ENCODE results near the gene PDGFA.
"Not testable (repeated sequence)": the region's sequence is repeated elsewhere in the genome, so short reads cannot be mapped to it uniquely, and the experiment has no call there.

Gene PDGFA

DNA sequence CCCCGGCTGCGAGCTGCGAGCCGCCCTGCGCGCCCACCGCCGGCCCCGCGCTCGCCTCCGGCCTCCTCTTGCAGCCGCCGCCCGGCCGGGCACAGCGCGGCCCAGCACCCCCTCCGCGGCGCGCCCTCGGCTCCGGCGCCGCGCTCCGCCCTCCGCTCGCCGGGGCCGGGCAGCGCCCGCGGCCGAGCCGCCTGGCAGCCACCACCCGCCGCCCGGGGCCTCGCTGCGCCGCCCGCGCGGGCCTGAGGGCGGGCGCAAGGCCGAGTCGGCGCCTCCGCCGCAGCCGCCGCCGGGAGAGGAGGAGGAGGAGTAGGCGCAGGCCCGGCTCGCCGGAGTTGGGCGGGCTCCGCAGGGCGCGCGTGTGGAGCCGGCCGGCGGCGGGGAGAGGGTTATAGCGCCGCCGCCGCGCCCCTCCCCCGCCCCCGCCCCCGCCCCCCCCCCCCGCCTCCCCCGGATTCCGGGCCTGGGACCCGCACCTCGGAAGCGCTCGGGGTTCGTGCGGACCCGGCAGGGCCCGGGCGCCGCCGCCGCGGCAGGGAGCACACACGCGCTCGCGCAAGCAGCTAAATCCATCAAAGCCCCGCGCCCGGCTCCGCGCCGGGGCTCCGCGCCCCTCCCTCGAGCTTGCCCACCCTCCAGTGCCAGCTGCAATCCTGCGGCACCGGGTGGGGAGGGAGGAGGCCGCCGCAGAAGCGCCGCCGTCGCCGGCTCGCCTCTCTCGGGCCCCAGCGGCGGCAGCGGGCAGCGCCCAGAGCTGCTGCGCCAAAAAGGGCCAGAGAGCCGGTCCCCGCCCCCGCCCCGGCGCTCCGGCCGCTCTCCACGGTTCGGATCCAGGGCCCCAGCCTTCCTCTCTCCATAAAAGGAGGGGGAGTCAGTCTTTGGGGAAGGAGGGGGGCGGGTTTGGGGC, at the start of gene PDGFA:
Gene PDGFA (minus strand): TSS at position 363 of the 907 bp plus-strand sequence. CDS start 845 bp downstream, outside the sequence.
- DNase-seq = no peak

GRCh38 chr7:568031-568951, 48.6 kb upstream of the PDGFA start:
- no peak for DNase-seq

DNA sequence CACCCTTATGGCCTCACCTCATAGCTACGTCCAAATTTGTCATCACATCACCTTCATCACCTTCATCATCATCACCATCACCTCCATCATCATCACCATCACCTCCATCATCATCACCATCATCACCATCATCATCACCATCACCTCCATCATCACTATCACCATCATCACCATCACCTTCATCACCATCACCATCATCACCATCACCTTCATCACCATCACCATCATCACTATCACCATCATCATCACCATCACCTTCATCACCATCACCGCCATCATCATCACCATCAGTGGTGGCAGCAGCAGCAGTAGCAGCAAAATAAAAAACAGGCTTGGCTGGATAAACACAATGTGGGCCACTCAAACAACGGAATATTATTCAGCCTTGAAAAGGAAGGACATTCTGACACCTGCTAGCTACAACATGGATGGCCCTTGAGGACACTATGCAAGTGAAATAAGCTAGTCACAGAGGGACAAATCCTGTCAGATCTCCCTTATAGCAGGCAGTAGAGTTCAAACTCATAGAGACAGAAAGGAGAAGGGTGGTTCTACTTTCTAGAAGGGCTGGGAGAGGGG, 47.7 kb upstream of the PDGFA start:
- DNase-seq = no peak

GRCh38 chr7:566100-566499, 46.5 kb upstream of the PDGFA start:
- no peak for DNase-seq

DNA sequence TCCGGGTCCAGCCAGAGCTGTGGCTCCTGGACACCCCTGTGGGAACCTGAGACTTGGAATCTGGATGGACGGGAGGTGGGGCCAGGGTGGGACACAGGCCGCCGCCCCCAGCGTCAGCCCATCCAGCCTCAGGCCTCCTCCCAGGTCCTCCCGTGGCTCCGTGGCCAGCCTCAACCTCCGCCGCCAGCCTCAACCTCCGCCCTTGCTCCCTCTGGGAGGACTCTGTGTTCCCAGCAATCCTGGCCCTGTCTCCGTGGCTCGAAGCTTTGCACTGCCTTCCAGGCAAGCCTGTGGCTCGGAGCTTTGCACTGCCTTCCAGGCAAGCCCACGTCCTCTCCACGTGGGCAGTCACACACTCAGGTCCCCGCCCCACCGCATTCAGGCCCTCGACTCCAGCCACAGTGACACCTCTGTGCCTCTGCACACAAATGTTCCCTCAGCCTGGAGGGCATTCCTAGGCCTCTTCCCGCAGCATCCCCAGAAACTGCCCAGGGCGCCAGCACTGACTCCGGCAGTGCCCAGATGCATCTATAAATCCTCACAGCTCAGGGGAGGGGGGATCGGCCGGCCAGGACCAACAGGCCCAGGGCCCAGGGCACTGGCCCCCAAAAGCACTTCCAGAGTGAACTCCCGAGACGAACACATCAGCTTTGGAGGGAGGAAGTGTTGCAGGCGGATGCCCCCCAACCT, 44.7 kb upstream of the PDGFA start:
- DNase-seq = no peak

GRCh38 chr7:563629-564170, 44.1 kb upstream of the PDGFA start:
- no peak for DNase-seq

DNA sequence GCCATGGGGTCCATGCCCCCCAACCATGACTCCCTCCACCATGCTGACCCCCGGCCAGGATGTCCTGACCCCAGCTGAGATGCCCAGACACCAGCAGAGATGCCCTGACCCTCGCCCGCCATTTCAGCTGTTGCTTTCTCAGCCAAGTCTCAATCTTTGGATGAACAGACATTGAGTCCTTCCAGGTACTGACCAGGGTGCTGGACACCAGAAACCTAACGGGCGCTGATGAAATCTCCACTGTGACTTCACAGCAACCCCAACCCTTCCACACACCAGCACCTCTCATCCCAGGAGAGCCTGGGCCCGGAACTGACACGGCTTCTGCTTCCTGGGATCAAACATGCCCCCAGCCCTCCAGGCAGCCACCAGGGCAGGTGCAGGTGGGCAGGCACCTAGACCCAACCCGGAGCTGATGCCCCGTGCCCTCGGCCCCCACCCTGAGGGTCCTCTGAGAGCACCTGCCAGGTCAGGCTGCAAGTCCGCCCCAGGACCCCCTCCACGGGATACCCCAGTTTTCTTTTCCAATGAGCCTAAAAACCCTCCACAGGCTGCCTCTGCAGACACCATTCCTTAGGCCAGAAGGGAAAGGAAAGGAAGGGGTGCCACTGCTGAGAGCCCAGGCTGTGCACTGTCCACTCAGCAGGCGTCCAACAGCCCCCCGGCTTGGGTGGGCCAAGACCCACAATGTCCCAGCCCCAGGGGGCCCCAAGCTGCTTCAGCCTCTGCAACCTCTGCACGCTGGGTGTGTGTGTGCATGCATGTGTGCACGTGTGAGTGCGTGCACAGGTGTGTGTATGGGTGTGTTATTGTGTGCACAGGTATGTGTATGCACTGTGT, 43.4 kb upstream of the PDGFA start:
- DNase-seq = no peak

- DNase-seq = no peak
These were observed 42.7 kb upstream of the PDGFA start for GRCh38 chr7:562374-562675.

DNA sequence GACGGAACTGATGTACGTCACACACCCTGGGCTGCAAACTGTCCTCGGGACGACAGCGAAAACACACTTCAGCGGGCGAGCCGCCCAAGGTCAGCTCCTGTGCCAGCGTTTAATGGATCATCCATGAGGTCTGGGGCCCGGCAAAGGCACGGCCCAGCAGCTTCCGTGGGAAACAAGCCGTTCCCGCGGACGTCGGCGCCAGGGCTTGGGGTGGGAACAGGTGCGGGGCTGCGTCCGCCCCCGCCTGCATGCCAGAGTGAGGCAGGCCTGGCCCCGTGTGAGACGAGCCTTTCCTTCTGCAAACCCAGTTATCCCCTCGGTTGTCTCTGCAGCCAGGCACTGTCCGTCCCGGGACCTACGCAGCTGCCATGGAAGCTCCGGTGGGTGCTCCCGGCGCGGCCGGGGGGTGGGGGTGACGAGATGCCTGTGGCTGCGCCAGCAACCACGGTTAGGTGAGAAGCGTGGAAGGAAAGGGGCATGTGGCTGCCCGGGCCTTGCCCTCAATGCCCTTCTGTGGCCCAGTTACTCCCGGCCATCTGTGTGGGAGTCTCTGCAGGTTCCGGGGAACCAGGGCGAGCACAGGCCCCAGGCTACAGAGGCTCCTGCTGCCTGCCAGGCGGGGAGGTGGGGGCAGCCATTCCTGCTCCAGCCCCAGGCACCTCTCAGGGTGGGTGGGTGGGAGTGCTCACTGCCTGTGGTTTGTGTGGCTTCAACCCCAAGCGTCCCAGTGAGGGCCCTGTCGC, 42.2 kb upstream of the PDGFA start:
- DNase-seq = no peak

DNA sequence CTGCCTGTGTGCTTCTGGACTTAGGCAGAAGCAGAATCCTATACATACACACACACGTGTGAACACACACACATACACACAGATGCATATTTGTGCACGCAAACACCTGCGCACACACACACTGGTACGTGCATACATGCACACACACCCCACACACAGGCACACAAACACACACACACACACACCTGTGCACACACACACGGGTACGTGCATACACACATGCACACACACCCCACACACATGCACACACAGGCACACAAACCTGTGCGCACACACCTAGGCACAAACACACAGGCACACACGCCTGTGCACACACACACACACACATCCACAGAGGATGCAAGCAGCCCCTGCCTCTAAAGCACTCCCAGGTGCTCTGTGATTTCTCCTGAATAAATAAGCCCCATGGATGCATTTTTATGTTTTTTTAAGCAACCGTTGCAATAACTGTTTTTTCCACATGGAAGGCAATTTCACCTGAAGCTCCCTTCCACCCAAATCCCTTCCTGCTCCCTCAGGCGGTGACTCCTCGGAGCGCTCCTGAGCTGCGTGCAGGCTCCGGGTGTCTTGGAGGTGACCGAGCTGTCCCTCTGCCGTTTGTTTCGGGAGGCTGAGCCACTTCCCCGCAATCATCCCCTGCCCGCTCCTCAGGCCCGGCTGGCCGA, 41.5 kb upstream of the PDGFA start:
- no peak for DNase-seq

DNA sequence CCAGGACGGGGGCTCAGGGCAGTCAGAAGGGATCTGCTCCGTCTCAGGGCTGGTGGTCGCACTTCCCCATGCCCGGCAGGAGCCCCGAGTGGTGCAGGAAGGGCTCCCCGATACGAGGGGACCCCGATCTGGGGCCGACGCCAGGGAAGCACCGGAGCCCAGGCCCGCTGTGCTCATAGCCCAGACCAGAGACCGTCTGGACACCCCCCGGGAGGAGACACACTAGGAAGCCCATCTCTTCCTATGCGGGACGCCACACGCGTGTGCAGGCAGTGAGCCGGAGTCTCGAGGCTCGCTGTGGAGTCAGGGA, 39.7 kb upstream of the PDGFA start:
- DNase-seq = no peak

- DNase-seq = no peak
These were observed 37.9 kb upstream of the PDGFA start for GRCh38 chr7:557558-557881.

GRCh38 chr7:556837-557557, 37.4 kb upstream of the PDGFA start:
- DNase-seq = no peak

- no peak for DNase-seq
These were observed 36.7 kb upstream of the PDGFA start for GRCh38 chr7:556291-556826.

DNA sequence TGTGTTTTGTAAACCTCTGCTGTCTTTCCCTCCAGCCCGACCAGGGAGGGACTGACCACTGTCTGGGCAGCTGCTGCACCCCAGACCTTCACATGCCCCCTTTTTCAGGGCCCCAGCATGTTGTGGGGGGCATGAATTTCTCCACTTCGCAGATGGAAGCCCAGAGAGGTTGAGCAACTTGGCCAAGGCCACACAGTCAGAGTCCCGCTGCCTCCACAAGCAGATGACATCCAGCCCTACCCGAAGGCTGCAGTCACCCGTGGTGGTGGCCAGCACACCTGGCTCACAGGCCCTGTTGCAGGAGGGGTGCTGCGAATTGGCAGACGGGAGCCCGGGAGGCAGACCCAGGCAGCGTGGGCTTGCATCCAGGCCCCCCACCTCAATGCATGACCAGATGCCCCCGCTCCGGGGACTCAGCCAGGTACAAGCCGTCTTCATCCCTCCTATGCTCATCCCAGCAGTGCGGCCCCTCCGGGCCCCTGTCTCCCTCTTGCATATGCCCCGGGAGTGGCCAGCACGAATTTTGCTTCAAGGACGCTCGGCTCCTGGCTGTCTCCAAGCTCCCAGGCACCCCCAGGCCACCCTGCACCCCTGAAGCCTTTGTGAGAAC, 36.0 kb upstream of the PDGFA start:
- DNase-seq = no peak

- DNase-seq = no peak
These were observed 34.0 kb upstream of the PDGFA start for GRCh38 chr7:553636-554111.

DNA sequence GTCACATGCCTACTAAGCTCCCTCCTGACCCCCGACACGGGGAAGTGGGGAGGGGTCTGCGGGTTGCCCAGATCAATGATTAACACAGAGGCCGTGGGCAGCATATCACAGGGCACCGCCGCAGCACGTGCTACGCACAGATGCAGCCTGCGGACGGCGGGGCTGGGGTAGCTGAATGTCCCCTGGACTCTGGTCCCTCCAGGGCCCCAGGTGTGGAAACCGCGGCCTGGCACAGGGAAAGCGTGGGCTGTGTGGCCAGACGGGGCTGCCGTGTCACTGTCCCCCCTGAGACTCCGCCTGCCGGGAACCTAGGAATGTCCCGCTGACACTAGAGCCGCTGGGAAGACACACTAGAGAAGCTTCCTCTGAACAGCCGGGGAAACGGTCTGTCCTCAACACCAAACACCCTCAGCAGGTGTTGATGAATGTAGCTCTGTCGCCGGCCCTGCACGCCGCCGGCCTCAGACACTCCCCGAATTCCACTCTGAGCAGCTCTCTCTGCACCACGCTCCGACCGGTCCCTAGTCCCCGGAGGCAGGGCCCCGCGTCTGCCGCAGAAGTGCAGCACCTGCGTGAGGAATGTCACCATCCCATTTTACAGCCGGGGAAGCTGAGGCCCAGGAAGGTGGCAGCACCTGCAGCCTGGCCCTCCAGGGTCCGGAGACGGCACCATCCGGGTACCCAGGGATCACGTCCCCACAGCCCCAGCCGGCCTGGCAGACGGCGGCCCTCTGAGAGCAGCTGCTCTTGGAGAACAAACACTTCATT, 33.4 kb upstream of the PDGFA start:
- no peak for DNase-seq

- not testable (repeated sequence) for DNase-seq
These were observed 32.7 kb upstream of the PDGFA start for GRCh38 chr7:552151-552867.
